ENCODE results near the gene CECR2.

CECR2 gene

GRCh38 chr22:17369439-17370025, at the start of gene CECR2:
CECR2 (plus strand) TSS chr22:17369460; CDS start chr22:17369784, 324 bp downstream.
- Histone ChIP-seq H3K27me3 (ENCODE audit: insufficient read depth, low read length, poor library complexity) (peaks cover 35% of the 10 kb centered on the region), H3K27ac (ENCODE audit: low read length) (0 out of 2 replicates have a peak within 1 kb of the TSS, but pooled peaks have one; percentile 10), H2AFZ (ENCODE audit: low read depth, low read length) (peak within 1 kb of the TSS; percentile 75)

GRCh38 chr22:17319546-17319945, 49.7 kb upstream of the CECR2 start:
- TF ChIP-seq EZH2 (IDR thresholded peaks at IDR 0.05; ENCODE audit: borderline replicate concordance, low read depth, low read length, severe bottlenecking) (no peak), CTCF (IDR thresholded peaks at IDR 0.05; ENCODE audit: borderline replicate concordance, extremely low read depth, low read length, poor library complexity, severe bottlenecking) (no peak)
- Histone ChIP-seq H3K4me1 (ENCODE audit: insufficient read depth, low read length) (no peaks in the 10 kb centered on the region), H3K4me2 (ENCODE audit: insufficient read depth, low read length) (no peak overlapping the region), H3K27ac (ENCODE audit: low read length) (no peak overlapping the region), H3K36me3 (ENCODE audit: insufficient read depth, low read length) (no peaks in the 10 kb centered on the region), H2AFZ (ENCODE audit: low read depth, low read length) (no peak overlapping the region), H3K4me3 (ENCODE audit: low read depth in 1 of 2, low read length in 2 of 2) (no peak overlapping the region), H3K27me3 (ENCODE audit: insufficient read depth, low read length, poor library complexity) (no peaks in the 10 kb centered on the region), H3K9me3 (ENCODE audit: insufficient read depth, low read length, severe bottlenecking) (no peaks in the 10 kb centered on the region), H3K79me2 (ENCODE audit: insufficient read depth, low read length) (no peaks in the 10 kb centered on the region), H3K9ac (ENCODE audit: low read depth, low read length) (no peak overlapping the region), H4K20me1 (ENCODE audit: insufficient read depth, low read length) (no peaks in the 10 kb centered on the region)
- DNase-seq (no peak), ATAC-seq (ENCODE audit: insufficient read depth, low read depth) (no peak)

More at GRCh38 chr22:17369439-17370025, at the start of gene CECR2:
- Histone ChIP-seq H3K36me3 (ENCODE audit: insufficient read depth, low read length) (no peaks in the 10 kb centered on the region), H3K4me1 (ENCODE audit: insufficient read depth, low read length) (peaks cover 19% of the 10 kb centered on the region), H4K20me1 (ENCODE audit: insufficient read depth, low read length) (no peaks in the 10 kb centered on the region), H3K4me2 (ENCODE audit: insufficient read depth, low read length) (peak within 1 kb of the TSS; percentile 78), H3K4me3 (ENCODE audit: low read depth in 1 of 2, low read length in 2 of 2) (peak within 1 kb of the TSS; percentile 9 to 58; a peak in 3 of 4 replicates), H3K9ac (ENCODE audit: low read depth, low read length) (peak within 1 kb of the TSS; percentile 48), H3K79me2 (ENCODE audit: insufficient read depth, low read length) (no peaks in the 10 kb centered on the region), H3K9me3 (ENCODE audit: insufficient read depth, low read length, severe bottlenecking) (no peaks in the 10 kb centered on the region)
- TF ChIP-seq CTCF (IDR thresholded peaks at IDR 0.05; ENCODE audit: borderline replicate concordance, extremely low read depth, low read length, poor library complexity, severe bottlenecking): no peak
- no peak for TF ChIP-seq EZH2 (IDR thresholded peaks at IDR 0.05; ENCODE audit: borderline replicate concordance, low read depth, low read length, severe bottlenecking)
- DNase-seq (no peak), ATAC-seq (ENCODE audit: insufficient read depth, low read depth) (peak; percentile 66)

- Histone ChIP-seq H3K4me2 (ENCODE audit: insufficient read depth, low read length) (no peak overlapping the region), H3K4me1 (ENCODE audit: insufficient read depth, low read length) (no peaks in the 10 kb centered on the region), H3K79me2 (ENCODE audit: insufficient read depth, low read length) (no peaks in the 10 kb centered on the region), H3K27me3 (ENCODE audit: insufficient read depth, low read length, poor library complexity) (no peaks in the 10 kb centered on the region), H4K20me1 (ENCODE audit: insufficient read depth, low read length) (no peaks in the 10 kb centered on the region), H3K9me3 (ENCODE audit: insufficient read depth, low read length, severe bottlenecking) (no peaks in the 10 kb centered on the region), H3K36me3 (ENCODE audit: insufficient read depth, low read length) (no peaks in the 10 kb centered on the region), H3K9ac (ENCODE audit: low read depth, low read length) (no peak overlapping the region), H2AFZ (ENCODE audit: low read depth, low read length) (no peak overlapping the region), H3K27ac (ENCODE audit: low read length) (no peak overlapping the region), H3K4me3 (ENCODE audit: low read depth in 1 of 2, low read length in 2 of 2) (no peak overlapping the region)
- DNase-seq (no peak), ATAC-seq (ENCODE audit: insufficient read depth, low read depth) (no peak)
- TF ChIP-seq CTCF (IDR thresholded peaks at IDR 0.05; ENCODE audit: borderline replicate concordance, extremely low read depth, low read length, poor library complexity, severe bottlenecking): no peak
Observed at GRCh38 chr22:17322511-17322910, 46.7 kb upstream of the CECR2 start.
